K562 (cell line): ENCODE measurements around the gene AFDN. TPM values are rescaled to one million over a fixed set of nuclear protein-coding genes. Genes with fewer than 3 reads are reported as not detected.

Experiments used
- ATAC-seq: fragments of 200-7000 bp; cut with Tn5 transposase; 3 replicates; pipeline ENCODE4 v1.9.1; 2020; ENCODE audit warnings: moderate library complexity
- BruUV-seq: library from RNA; stranded (reverse); fragments of 400-500 nt; replicated peaks from 2 replicates; lab custom pipeline; 2021; lab: Mats Ljungman, UMichigan
- CTCF ChIA-PET: fragments of 300-600 bp; formaldehyde crosslinking; extraction: SDS; loops from one replicate; lab custom pipeline; 2021; ENCODE audit warnings: low intra/inter-chr PET ratio; lab: Yijun Ruan, JAX
- POLR2A ChIA-PET: fragments of 300-600, 350-650 bp; sonication (Branson Sonifier 250); formaldehyde crosslinking; extraction: SDS; loops from one replicate; lab custom pipeline; 2021; ENCODE audit warnings: antibody characterized with exemption, inconsistent platforms; lab: Yijun Ruan, JAX
- DNase-seq, 4 experiments: peaks; one replicate each; pipeline versions ENCODE4 v3.0.0 to v3.0.0-alpha.2; 2011 to 2018; ENCODE audit warnings: low spot score in 3 of 4, mixed read lengths in 3 of 4; ENCODE audit errors: extremely low read depth in 1 of 4
- FAIRE-seq: peaks from 2 replicates; lab custom pipeline; 2011; peaks lifted over from hg19 to GRCh38; lab: Jason Lieb, UNC
- H2AFZ ChIP-seq: 2 replicates; pipeline ENCODE4 v1.6.0; 2011; ENCODE audit warnings: low read depth, low read length, control low read depth, inconsistent platforms
- H3K27ac ChIP-seq: fragments of 200-600 bp; 3 replicates; pipeline ENCODE4 v1.8.0; 2011; ENCODE audit warnings: low read depth, mild to moderate bottlenecking, control low read depth, inconsistent platforms, low read length, moderate library complexity, mixed read lengths; ENCODE audit errors: extremely low read depth
- H3K27me3 ChIP-seq, 2 experiments: fragments of 300-600 bp in 1 of 2; 2 replicates in 1 of 2; 3 replicates in 1 of 2; pipeline versions ENCODE4 v1.6.0 to v1.8.0; 2011; ENCODE audit warnings: inconsistent platforms in 2 of 2, low read length in 2 of 2, mild to moderate bottlenecking in 1 of 2, mixed read lengths in 1 of 2, moderate library complexity in 1 of 2; ENCODE audit not compliant: control insufficient read depth in 2 of 2, insufficient read depth in 2 of 2
- H3K36me3 ChIP-seq: fragments of 300-600 bp; 3 replicates; pipeline ENCODE4 v1.8.0; 2011; ENCODE audit warnings: mild to moderate bottlenecking, low read length, inconsistent platforms; ENCODE audit not compliant: control insufficient read depth, insufficient read depth
- H3K4me1 ChIP-seq, 2 experiments: fragments of 200-600 bp in 1 of 2; replicated peaks in 1 of 2; 2 replicates in 1 of 2; 3 replicates in 1 of 2; pipeline versions ENCODE4 v1.5.1 to v1.8.0; 2011; ENCODE audit warnings: inconsistent platforms in 2 of 2, low read length in 2 of 2, mild to moderate bottlenecking in 1 of 2, mixed read lengths in 1 of 2, moderate library complexity in 1 of 2; ENCODE audit not compliant: control insufficient read depth in 2 of 2, insufficient read depth in 2 of 2
- H3K4me2 ChIP-seq: 2 replicates; pipeline ENCODE4 v1.6.1; 2011; ENCODE audit warnings: low read length, control low read depth, inconsistent platforms, mixed read lengths; ENCODE audit not compliant: insufficient read depth
- H3K4me3 ChIP-seq: fragments of 200-600 bp; sonication (generic), shearing (Covaris generic); 2 replicates; pipeline ENCODE4 v1.5.1; 2016; ENCODE audit warnings: control low read depth, inconsistent platforms
- H3K79me2 ChIP-seq: fragments of 200-600 bp; 3 replicates; pipeline ENCODE4 v1.8.0; 2011; ENCODE audit warnings: low read length, inconsistent platforms; ENCODE audit not compliant: control insufficient read depth, insufficient read depth
- H3K9ac ChIP-seq, 2 experiments: 2 replicates each; pipeline versions ENCODE4 v1.6.0 to v1.6.1; 2011; ENCODE audit warnings: low read depth in 2 of 2, low read length in 2 of 2, control low read depth in 1 of 2, inconsistent platforms in 1 of 2, mild to moderate bottlenecking in 1 of 2, mixed read lengths in 1 of 2; ENCODE audit not compliant: insufficient read depth in 1 of 2
- H3K9me1 ChIP-seq: one replicate; pipeline ENCODE4 v1.6.0; 2011; ENCODE audit warnings: inconsistent platforms, mild to moderate bottlenecking, low read length, moderate library complexity; ENCODE audit not compliant: control insufficient read depth, insufficient read depth
- H3K9me3 ChIP-seq: replicated peaks from 2 replicates; pipeline ENCODE4 v1.5.1; 2011; ENCODE audit warnings: low read depth, low read length, inconsistent platforms; ENCODE audit not compliant: control insufficient read depth, insufficient read depth
- H4K20me1 ChIP-seq: replicated peaks from 2 replicates; pipeline ENCODE4 v1.6.1; 2011; ENCODE audit warnings: low read length, inconsistent platforms, mixed read lengths; ENCODE audit not compliant: control insufficient read depth, insufficient read depth
- ATF1 ChIP-seq, 2 experiments: fragments of 450-650 bp in 1 of 2; IDR thresholded peaks; 2 replicates each; pipeline ENCODE4 v1.6.1; 2016; ENCODE audit warnings: missing compliant biosample characterization in 1 of 2, missing genetic modification characterization in 1 of 2
- CBFB ChIP-seq: sonication (generic); formaldehyde crosslinking; IDR thresholded peaks from 2 replicates; pipeline ENCODE4 v1.4.0; 2020; ENCODE audit warnings: mild to moderate bottlenecking, missing genetic modification reagents
- ELF4 ChIP-seq: fragments of 450-650 bp; formaldehyde crosslinking; IDR thresholded peaks from 2 replicates; pipeline ENCODE4 v1.4.0; 2022; ENCODE audit warnings: missing genetic modification characterization
- IFI16 ChIP-seq: fragments of 250-450 bp; sonication (Bioruptor Pico); IDR thresholded peaks from 2 replicates; pipeline ENCODE4 v2.1.2; 2022; ENCODE audit warnings: mild to moderate bottlenecking, inconsistent platforms
- NFIX ChIP-seq: fragments of 250-450 bp; sonication (Bioruptor Pico); IDR thresholded peaks from 2 replicates; pipeline ENCODE4 v1.4.0; 2020; ENCODE audit warnings: low read depth, mild to moderate bottlenecking, moderate library complexity
- TAF1 ChIP-seq: IDR thresholded peaks from 2 replicates; pipeline ENCODE4 v1.6.1; 2011; ENCODE audit warnings: mild to moderate bottlenecking, low read length, moderate library complexity; ENCODE audit not compliant: insufficient read depth, control insufficient read depth, severe bottlenecking; ENCODE audit errors: extremely low read depth
- TCF3 ChIP-seq: sonication (generic); formaldehyde crosslinking; IDR thresholded peaks from 2 replicates; pipeline ENCODE4 v1.4.0; 2020; ENCODE audit warnings: mild to moderate bottlenecking, missing genetic modification reagents
- ZNF551 ChIP-seq: fragments of 250-450 bp; sonication (Bioruptor Pico); IDR thresholded peaks from 2 replicates; pipeline ENCODE4 v1.5.0; 2021; ENCODE audit warnings: mild to moderate bottlenecking, moderate library complexity
- WGBS: fragments of 100-300 bp; shearing (Covaris generic); methylation state at CpG from one replicate; pipeline ENCODE4 v1.1.6; 2016; ENCODE audit warnings: low coverage, mixed read lengths; ENCODE audit not compliant: insufficient coverage; ENCODE audit errors: missing lambda C conversion rate; 5-methylcytosine and 5-hydroxymethylcytosine counted together
- in situ Hi-C: fragments of 300-500 bp; cut with MboI; formaldehyde crosslinking; loops from 4 replicates; pipeline ENCODE4 v1.15.0; 2018; ENCODE audit warnings: inconsistent platforms, mixed read lengths
- intact Hi-C: fragments of 100-400 bp; cut with micrococcal nuclease; formaldehyde crosslinking; loops from 2 replicates; pipeline ENCODE4 v1.14.2; 2022
- polyA plus RNA-seq, 8 experiments: library from polyadenylated mRNA; depleted of rRNA in 4 of 8; stranded (reverse) in 5 of 8; unstranded in 3 of 8; fragments of >200 nt; fragmentation: Nextera tagmentation in 2 of 8; fragmentation: Illumina TruSeq in 1 of 8; extraction: Ambion mirVana in 2 of 8; extraction: Trizol in 1 of 8; gene quantifications; 2 replicates each; pipeline versions ENCODE4 v1.2.1 to v1.2.3, GENCODE V29; 2011 to 2014; ENCODE audit warnings: inconsistent platforms in 1 of 8, missing spikeins in 1 of 8
- total RNA-seq, 7 experiments: library from RNA; depleted of rRNA in 6 of 7; stranded (reverse); fragments of >200 nt in 6 of 7; fragmentation: Illumina TruSeq in 2 of 7; extraction: Trizol in 2 of 7; gene quantifications; 2 replicates each; pipeline versions ENCODE4 v1.2.1 to v1.2.3, GENCODE V29; 2011 to 2021; ENCODE audit warnings: low replicate concordance in 1 of 7
- TF ChIP-seq, protein P1 (sequence below): fragments of 250-450 bp; sonication (Bioruptor Pico); IDR thresholded peaks from 2 replicates; pipeline ENCODE4 v1.5.0; 2020; ENCODE audit warnings: mild to moderate bottlenecking, borderline replicate concordance
- TF ChIP-seq, protein P2 (sequence below): fragments of 250-450 bp; sonication (Bioruptor Pico); IDR thresholded peaks from 2 replicates; pipeline ENCODE4 v1.4.0; 2020
- TF ChIP-seq, protein P3 (sequence below): sonication (generic); formaldehyde crosslinking; IDR thresholded peaks from 2 replicates; pipeline ENCODE4 v1.5.0; 2020; ENCODE audit warnings: missing genetic modification reagents

AFDN gene
- total and polyA plus RNA-seq, 9 of the 15 experiments (the other 6 are each of a cell fraction or from before 2014, with no cell fraction given) = 7.2 to 129 (median 105) TPM

DNA sequence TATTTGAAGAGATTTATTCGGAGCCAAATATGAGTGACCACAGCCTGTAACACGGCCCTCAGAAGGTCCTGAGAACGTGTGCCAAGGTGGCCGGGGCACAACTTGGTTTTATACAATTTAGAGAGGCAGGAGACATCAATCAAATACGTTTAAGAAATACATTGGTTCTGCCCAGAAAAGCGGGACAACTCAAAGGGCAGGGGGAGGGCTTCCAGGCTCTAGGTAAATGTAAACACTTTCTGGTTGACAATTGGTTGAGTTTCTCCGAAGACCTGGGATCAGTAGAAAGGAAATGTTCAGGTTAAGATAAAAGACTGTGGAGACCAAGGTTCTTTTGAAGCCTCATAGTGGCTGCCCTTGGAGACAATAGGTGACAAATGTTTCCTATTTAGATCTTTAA, 151.9 kb downstream of the AFDN start:
- Histone ChIP-seq H3K4me3 (no peak overlapping the region), H3K4me2 (no peak overlapping the region), H3K4me1 (peaks cover 0 to 8% of the 10 kb centered on the region in 2 experiments; a peak in 1 of 5 replicates), H3K27ac (no peak overlapping the region), H3K9me1 (no peaks in the 10 kb centered on the region), H2AFZ (no peak overlapping the region), H3K9ac (no peak overlapping the region), H3K79me2 (no peaks in the 10 kb centered on the region), H3K36me3 (no peaks in the 10 kb centered on the region), H3K27me3 (peaks cover 23 to 27% of the 10 kb centered on the region in 2 experiments), H4K20me1 (no peaks in the 10 kb centered on the region), H3K9me3 (no peaks in the 10 kb centered on the region)
- no peak for DNase-seq
- no peak for FAIRE-seq
- WGBS = 5% methylated on average over 7 of the region's 7 CpGs
- in situ Hi-C loops (no loop called here), intact Hi-C loops (no loop called here)
- no TSS peak for BruUV-seq
- TF ChIP-seq ZNF551 (CRISPR knock-in tag) (no peak), ATF1 (CRISPR knock-in tag; IDR thresholded peaks at IDR 0.05) (no peak), ATF1 (tag; IDR thresholded peaks at IDR 0.05) (no peak), ELF4 (CRISPR knock-in tag) (no peak), NFIX (CRISPR knock-in tag) (no peak), TAF1 (no peak), IFI16 (CRISPR knock-in tag) (no peak), CBFB (CRISPR knock-in tag) (no peak), TCF3 (CRISPR knock-in tag) (no peak)
- TF ChIP-seq, protein P1, sequence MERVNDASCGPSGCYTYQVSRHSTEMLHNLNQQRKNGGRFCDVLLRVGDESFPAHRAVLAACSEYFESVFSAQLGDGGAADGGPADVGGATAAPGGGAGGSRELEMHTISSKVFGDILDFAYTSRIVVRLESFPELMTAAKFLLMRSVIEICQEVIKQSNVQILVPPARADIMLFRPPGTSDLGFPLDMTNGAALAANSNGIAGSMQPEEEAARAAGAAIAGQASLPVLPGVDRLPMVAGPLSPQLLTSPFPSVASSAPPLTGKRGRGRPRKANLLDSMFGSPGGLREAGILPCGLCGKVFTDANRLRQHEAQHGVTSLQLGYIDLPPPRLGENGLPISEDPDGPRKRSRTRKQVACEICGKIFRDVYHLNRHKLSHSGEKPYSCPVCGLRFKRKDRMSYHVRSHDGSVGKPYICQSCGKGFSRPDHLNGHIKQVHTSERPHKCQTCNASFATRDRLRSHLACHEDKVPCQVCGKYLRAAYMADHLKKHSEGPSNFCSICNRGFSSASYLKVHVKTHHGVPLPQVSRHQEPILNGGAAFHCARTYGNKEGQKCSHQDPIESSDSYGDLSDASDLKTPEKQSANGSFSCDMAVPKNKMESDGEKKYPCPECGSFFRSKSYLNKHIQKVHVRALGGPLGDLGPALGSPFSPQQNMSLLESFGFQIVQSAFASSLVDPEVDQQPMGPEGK (CRISPR knock-in tag) = no peak
- TF ChIP-seq, protein P2, sequence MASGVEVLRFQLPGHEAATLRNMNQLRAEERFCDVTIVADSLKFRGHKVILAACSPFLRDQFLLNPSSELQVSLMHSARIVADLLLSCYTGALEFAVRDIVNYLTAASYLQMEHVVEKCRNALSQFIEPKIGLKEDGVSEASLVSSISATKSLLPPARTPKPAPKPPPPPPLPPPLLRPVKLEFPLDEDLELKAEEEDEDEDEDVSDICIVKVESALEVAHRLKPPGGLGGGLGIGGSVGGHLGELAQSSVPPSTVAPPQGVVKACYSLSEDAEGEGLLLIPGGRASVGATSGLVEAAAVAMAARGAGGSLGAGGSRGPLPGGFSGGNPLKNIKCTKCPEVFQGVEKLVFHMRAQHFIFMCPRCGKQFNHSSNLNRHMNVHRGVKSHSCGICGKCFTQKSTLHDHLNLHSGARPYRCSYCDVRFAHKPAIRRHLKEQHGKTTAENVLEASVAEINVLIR (CRISPR knock-in tag) = no peak
- TF ChIP-seq, protein P3, sequence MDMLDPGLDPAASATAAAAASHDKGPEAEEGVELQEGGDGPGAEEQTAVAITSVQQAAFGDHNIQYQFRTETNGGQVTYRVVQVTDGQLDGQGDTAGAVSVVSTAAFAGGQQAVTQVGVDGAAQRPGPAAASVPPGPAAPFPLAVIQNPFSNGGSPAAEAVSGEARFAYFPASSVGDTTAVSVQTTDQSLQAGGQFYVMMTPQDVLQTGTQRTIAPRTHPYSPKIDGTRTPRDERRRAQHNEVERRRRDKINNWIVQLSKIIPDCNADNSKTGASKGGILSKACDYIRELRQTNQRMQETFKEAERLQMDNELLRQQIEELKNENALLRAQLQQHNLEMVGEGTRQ (CRISPR knock-in tag) = no peak
- POLR2A ChIA-PET = no interaction called here
- CTCF ChIA-PET = no interaction called here
- no peak for ATAC-seq
